Adrenal gland (tissue), 12 donors: Measurements from ENCODE around the gene SH3PXD2B. TPM values are rescaled to one million over a fixed set of nuclear protein-coding genes. Genes with fewer than 3 reads are reported as not detected.

ENCODE experiments used
- DNase-seq, 7 donors: peaks; one replicate each; pipeline ENCODE4 v3.0.0-alpha.2; 2019 to 2020
- H3K27ac ChIP-seq, 5 donors: fragments of 200-600 bp; sonication (generic) in 4 of 5; 1 replicate in 3 of 5; 2 replicates in 2 of 5; pipeline versions ENCODE4 v1.5.1 to v1.8.0; 2016 to 2020; ENCODE audit warnings: mild to moderate bottlenecking in 1 of 5
- H3K27me3 ChIP-seq: fragments of 200-600 bp; 2 replicates; pipeline ENCODE4 v1.8.0; 2021
- H3K36me3 ChIP-seq, 2 donors: fragments of 200-600 bp; replicated peaks in 1 of 2; 1 replicate in 1 of 2; 2 replicates in 1 of 2; pipeline versions ENCODE4 v1.5.1 to v1.8.0; 2018 to 2022
- H3K4me1 ChIP-seq, 2 donors: fragments of 200-600 bp; replicated peaks in 1 of 2; 1 replicate in 1 of 2; 2 replicates in 1 of 2; pipeline versions ENCODE4 v1.5.1 to v1.8.0; 2018 to 2021
- H3K4me3 ChIP-seq, 4 donors: fragments of 200-600 bp; sonication (generic) in 3 of 4; one replicate each; pipeline ENCODE4 v1.5.1; 2016 to 2018
- H3K9me3 ChIP-seq, 3 donors: fragments of 200-600 bp; sonication (generic) in 1 of 3; replicated peaks in 1 of 3; 1 replicate in 2 of 3; 2 replicates in 1 of 3; pipeline versions ENCODE4 v1.5.1 to v1.8.0; 2016 to 2021
- CTCF ChIP-seq, 6 experiments: fragments of 450-650 bp in 4 of 6; fragments of 200-600 bp in 2 of 6; sonication (generic) in 1 of 6; IDR thresholded peaks; 1 replicate in 5 of 6; 2 replicates in 1 of 6; pipeline versions ENCODE4 v1.5.1 to v1.8.0; 2016 to 2021; ENCODE audit warnings: antibody characterized with exemption in 6 of 6, mild to moderate bottlenecking in 2 of 6, moderate library complexity in 1 of 6
- POLR2A ChIP-seq, 2 donors: fragments of 450-650 bp; IDR thresholded peaks; one replicate each; pipeline ENCODE4 v1.6.1; 2017; ENCODE audit warnings: antibody characterized with exemption in 2 of 2, mild to moderate bottlenecking in 2 of 2, moderate library complexity in 1 of 2
- WGBS, 4 donors: extraction: QIAGEN DNeasy Blood & Tissue Kit in 2 of 4; methylation state at CpG; one replicate each; pipeline versions ENCODE4 v1.1.5 to v1.1.7; 2013 to 2017; 5-methylcytosine and 5-hydroxymethylcytosine counted together
- intact Hi-C, 2 donors: fragments of 100-400 bp; cut with DNase I; formaldehyde crosslinking; loops; one replicate each; pipeline versions ENCODE4 v1.14.1 to v1.15.0; 2022 to 2023
- polyA plus RNA-seq, 3 donors: library from polyadenylated mRNA; stranded (reverse); fragments of 200-250 nt in 2 of 3; fragments of 350-450 nt in 1 of 3; fragmentation: Illumina TruSeq in 1 of 3; extraction: RNeasy Lipid Tissue Mini Kit (QIAGEN cat#74804) in 1 of 3; gene quantifications; one replicate each; pipeline ENCODE4 v1.2.3, GENCODE V29; 2013 to 2014
- total RNA-seq, 9 donors: library from RNA; depleted of rRNA in 4 of 9; stranded (reverse); fragments of >200 nt in 4 of 9; fragments of 120-200 nt in 1 of 9; fragmentation: NEBNext Ultra II Directional in 1 of 9; extraction: Animal tissue kit (Norgen Biotek cat#: 25700) in 1 of 9; gene quantifications; one replicate each; pipeline versions ENCODE4 v1.1.0 to v1.2.4, GENCODE V29; 2013 to 2023
- donor health status: healthy with polysubstance abuse.
- donor health status: Bipolar disorder and iron deficiency.
- donor health status: DM: yes; HTN: yes; CAD: no.
- donor health status: DM: no; HTN: no; CAD: no.
- donor health status: DM: no; HTN: no; CAD: no.
- donor health status: DM: yes; HTN: yes; CAD: no.

The SH3PXD2B gene
- total and polyA plus RNA-seq, 12 donors: 15.2 to 111 (median 51.5) TPM

- intact Hi-C loops: no loop called here
- H3K36me3 ChIP-seq: peaks cover 0 to 86% of the 10 kb centered on the region in 2 donors
Measured at GRCh38 chr5:172358345-172358744, 96.0 kb downstream of the SH3PXD2B start.

GRCh38 chr5:172356527-172356926 is 97.8 kb downstream of the SH3PXD2B start:
- Histone ChIP-seq H3K4me3 (no peak overlapping the region), H3K4me1 (no peaks in the 10 kb centered on the region), H3K36me3 (peaks cover 0 to 91% of the 10 kb centered on the region in 2 donors), H3K9me3 (no peaks in the 10 kb centered on the region), H3K27me3 (no peaks in the 10 kb centered on the region), H3K27ac (no peak overlapping the region)
- TF ChIP-seq POLR2A (IDR thresholded peaks at IDR 0.05): no peak
- TF ChIP-seq CTCF (IDR thresholded peaks at IDR 0.05): no peak
- intact Hi-C loops: no loop called here
- DNase-seq: no peak
- WGBS, 4 donors: 89 to 96% (median 94%) methylated on average over 10 of the region's 10 CpGs

More at GRCh38 chr5:172358345-172358744, 96.0 kb downstream of the SH3PXD2B start:
- no peak for DNase-seq
- Histone ChIP-seq H3K4me3 (no peak overlapping the region), H3K27ac (no peak overlapping the region), H3K4me1 (no peaks in the 10 kb centered on the region), H3K27me3 (no peaks in the 10 kb centered on the region), H3K9me3 (no peaks in the 10 kb centered on the region)
- WGBS, 4 donors: 83 to 95% (median 92%) methylated on average over 7 of the region's 7 CpGs
- TF ChIP-seq CTCF (IDR thresholded peaks at IDR 0.05) (no peak), POLR2A (IDR thresholded peaks at IDR 0.05) (no peak)

DNA sequence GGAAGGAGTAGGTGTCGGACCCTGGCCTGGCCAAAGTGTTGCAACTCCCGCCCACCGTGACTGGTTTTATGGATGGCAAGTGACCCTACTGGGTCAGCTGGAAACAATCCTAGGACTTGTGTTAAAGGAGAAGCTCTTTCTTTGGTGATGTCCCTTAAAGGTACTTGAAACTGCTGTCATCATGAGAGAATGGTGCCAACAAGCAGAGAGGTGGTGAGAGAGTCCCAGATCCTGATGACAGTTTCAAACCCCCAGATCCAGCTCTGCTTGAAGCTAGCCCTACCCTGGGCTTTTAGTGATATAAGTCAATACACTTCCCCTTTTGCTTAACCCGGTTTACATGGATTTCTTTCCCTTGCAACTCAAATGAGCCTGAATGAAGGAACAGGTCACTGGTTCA is 98.3 kb downstream of the SH3PXD2B start:
- H3K4me3 ChIP-seq: no peak overlapping the region
- intact Hi-C loops: no loop called here
- no peaks in the 10 kb centered on the region for H3K9me3 ChIP-seq
- no peak for DNase-seq
- H3K4me1 ChIP-seq: no peaks in the 10 kb centered on the region
- no peak overlapping the region for H3K27ac ChIP-seq
- no peaks in the 10 kb centered on the region for H3K27me3 ChIP-seq
- H3K36me3 ChIP-seq: peaks cover 0 to 91% of the 10 kb centered on the region in 2 donors
- TF ChIP-seq CTCF (IDR thresholded peaks at IDR 0.05) (no peak), POLR2A (IDR thresholded peaks at IDR 0.05) (no peak)
- 83 to 90% (median 86%) methylated on average over 4 of the region's 4 CpGs for WGBS, 4 donors

- WGBS, 4 donors: 92 to 94% (median 94%) methylated on average over 10 of the region's 10 CpGs
- no peak for DNase-seq
- peaks cover 0 to 93% of the 10 kb centered on the region in 2 donors for H3K36me3 ChIP-seq
- TF ChIP-seq CTCF (IDR thresholded peaks at IDR 0.05) (no peak), POLR2A (IDR thresholded peaks at IDR 0.05) (no peak)
- H3K4me1 ChIP-seq: no peaks in the 10 kb centered on the region
- H3K9me3 ChIP-seq: no peaks in the 10 kb centered on the region
- H3K27me3 ChIP-seq: no peaks in the 10 kb centered on the region
- H3K4me3 ChIP-seq: no peak overlapping the region
- H3K27ac ChIP-seq: no peak overlapping the region
- intact Hi-C loops: no loop called here
Measured at GRCh38 chr5:172353846-172354245, 100.5 kb downstream of the SH3PXD2B start.
